Measurements from ENCODE around the gene HMCES. TPM values are rescaled to one million over a fixed set of nuclear protein-coding genes. Genes with fewer than 3 reads are reported as not detected.
A peak's percentile ranks its signal among the peaks of the same experiment; 100 is the strongest.

Gene HMCES
- total and polyA plus RNA-seq, 10 donors = 16.1 to 60.7 (median 30.4) TPM

DNA sequence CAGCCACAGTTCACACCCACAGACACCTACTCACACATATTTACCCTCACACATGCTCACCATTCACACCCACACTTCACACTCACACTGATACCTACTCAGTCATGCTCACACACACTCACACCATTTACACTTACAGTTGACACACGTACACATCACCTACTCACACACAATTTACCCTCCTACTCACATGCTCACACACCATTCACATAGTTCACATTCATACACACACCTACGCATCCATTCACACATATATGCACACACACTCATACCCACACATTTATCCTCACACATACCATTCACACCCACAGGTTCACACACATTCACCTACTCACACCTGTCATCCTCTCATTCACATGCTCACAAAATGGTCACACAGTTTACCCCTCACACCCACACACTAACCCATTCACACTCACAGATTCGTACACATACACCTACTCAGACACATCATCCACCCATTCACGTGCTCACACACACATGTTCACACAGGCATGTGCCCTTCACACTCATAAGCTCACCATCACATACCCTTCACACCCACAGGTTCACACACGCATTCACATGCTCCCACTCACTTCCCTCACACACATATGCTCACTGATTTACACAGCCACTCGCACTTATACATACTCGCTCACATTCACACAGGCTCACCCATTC is 42.3 kb downstream of the HMCES start:
- Histone ChIP-seq H3K4me1 (peaks cover 0 to 20% (median 16%) of the 10 kb centered on the region in 6 donors), H3K9me3 (no peaks in the 10 kb centered on the region), H3K36me3 (peaks cover 0 to 5% (median 0%) of the 10 kb centered on the region in 6 donors), H3K4me3 (no peak overlapping the region), H3K27me3 (replicated peaks in 1 of 7) (peaks cover 0 to 15% (median 0%) of the 10 kb centered on the region in 7 donors), H3K27ac (no peak overlapping the region)
- 78 to 95% (median 95%) methylated on average over 7 of the region's 7 CpGs for WGBS, 5 donors
- no peak for TF ChIP-seq POLR2A (IDR thresholded peaks at IDR 0.05)
- TF ChIP-seq, protein P1, sequence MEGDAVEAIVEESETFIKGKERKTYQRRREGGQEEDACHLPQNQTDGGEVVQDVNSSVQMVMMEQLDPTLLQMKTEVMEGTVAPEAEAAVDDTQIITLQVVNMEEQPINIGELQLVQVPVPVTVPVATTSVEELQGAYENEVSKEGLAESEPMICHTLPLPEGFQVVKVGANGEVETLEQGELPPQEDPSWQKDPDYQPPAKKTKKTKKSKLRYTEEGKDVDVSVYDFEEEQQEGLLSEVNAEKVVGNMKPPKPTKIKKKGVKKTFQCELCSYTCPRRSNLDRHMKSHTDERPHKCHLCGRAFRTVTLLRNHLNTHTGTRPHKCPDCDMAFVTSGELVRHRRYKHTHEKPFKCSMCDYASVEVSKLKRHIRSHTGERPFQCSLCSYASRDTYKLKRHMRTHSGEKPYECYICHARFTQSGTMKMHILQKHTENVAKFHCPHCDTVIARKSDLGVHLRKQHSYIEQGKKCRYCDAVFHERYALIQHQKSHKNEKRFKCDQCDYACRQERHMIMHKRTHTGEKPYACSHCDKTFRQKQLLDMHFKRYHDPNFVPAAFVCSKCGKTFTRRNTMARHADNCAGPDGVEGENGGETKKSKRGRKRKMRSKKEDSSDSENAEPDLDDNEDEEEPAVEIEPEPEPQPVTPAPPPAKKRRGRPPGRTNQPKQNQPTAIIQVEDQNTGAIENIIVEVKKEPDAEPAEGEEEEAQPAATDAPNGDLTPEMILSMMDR (IDR thresholded peaks at IDR 0.05 in 8 of 11, conservative IDR thresholded peaks at IDR 0.05 in 3 of 11) = no peak
- no peak for TF ChIP-seq POLR2AphosphoS5 (IDR thresholded peaks at IDR 0.05)
- intact Hi-C loops (cut with DNase I; ENCODE audit: low total_unique reads) = no loop called here
- no peak for DNase-seq

DNA sequence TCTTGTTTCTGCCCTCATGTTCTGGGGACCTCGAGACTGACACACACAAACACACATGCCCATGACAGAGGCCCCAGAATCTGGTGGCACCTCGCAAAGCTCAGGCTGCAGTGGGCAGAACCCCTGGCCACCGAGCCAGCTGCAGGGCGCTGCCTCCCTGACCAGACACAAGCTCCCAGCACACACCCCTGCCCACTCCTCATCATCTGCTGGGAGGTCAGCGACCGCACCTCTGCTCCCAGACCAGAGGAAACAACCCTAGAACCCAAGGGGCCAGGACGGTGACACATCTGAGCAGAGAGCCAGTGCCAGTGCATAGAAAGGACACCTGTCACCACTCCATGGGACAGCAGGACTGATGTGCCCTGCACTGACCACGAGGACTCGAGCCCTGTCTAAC is 43.2 kb downstream of the HMCES start:
- Histone ChIP-seq H3K36me3 (peaks cover 0 to 5% (median 0%) of the 10 kb centered on the region in 6 donors), H3K27ac (no peak overlapping the region), H3K4me1 (peaks cover 0 to 14% (median 9%) of the 10 kb centered on the region in 6 donors), H3K4me3 (no peak overlapping the region), H3K9me3 (no peaks in the 10 kb centered on the region), H3K27me3 (replicated peaks in 1 of 7) (peaks cover 0 to 15% (median 0%) of the 10 kb centered on the region in 7 donors)
- DNase-seq = no peak
- no peak for TF ChIP-seq POLR2AphosphoS5 (IDR thresholded peaks at IDR 0.05)
- no peak for TF ChIP-seq POLR2A (IDR thresholded peaks at IDR 0.05)
- TF ChIP-seq, protein P1 (IDR thresholded peaks at IDR 0.05 in 8 of 11, conservative IDR thresholded peaks at IDR 0.05 in 3 of 11) = no peak
- 88 to 96% (median 94%) methylated on average over 6 to 9 of the region's 9 CpGs for WGBS, 5 donors
- intact Hi-C loops (cut with DNase I; ENCODE audit: low total_unique reads) = no loop called here

DNA sequence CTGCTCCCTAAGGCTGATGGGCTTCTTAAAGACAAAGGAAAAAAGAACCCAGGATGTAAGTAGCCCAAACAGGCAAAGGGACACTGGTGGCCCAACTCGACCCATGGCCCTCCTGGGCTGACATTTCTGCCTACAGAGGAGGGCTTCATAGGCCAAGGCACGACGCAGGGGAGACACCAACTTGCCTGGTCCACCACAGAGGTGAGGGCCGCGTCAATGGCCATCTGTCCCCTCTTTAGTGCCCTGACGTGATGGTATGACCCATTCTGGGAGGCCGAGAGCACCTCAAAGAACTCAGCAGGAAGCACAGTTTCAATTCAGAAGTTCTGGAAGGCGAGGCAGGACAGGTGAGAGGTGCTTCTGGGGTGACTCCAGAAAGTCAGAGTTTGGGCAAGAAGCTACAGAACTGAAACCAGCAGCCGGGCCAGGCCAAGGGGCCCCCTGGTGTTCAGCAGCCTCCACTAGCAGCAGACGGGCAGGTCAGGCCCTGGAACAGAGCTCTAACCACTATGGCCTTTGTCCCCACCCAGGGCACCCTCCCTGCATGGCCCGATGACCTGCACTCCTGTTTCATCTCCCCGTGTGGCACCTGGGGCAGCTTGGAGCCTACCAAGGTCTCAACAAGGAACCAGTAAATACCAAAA is 45.1 kb downstream of the HMCES start:
- Histone ChIP-seq H3K4me3 (no peak overlapping the region), H3K27ac (no peak overlapping the region), H3K36me3 (peaks cover 0 to 5% (median 0%) of the 10 kb centered on the region in 6 donors), H3K9me3 (no peaks in the 10 kb centered on the region), H3K27me3 (replicated peaks in 1 of 7) (peaks cover 0 to 5% (median 0%) of the 10 kb centered on the region in 7 donors), H3K4me1 (peaks cover 0 to 4% (median 0%) of the 10 kb centered on the region in 6 donors)
- no peak for TF ChIP-seq POLR2AphosphoS5 (IDR thresholded peaks at IDR 0.05)
- no peak for TF ChIP-seq POLR2A (IDR thresholded peaks at IDR 0.05)
- TF ChIP-seq, protein P1 (IDR thresholded peaks at IDR 0.05 in 8 of 11, conservative IDR thresholded peaks at IDR 0.05 in 3 of 11) = peak in 6 of 11 experiments; percentile 19 to 56 (median 40)
- 69 to 84% (median 79%) methylated on average over 9 to 12 of the region's 12 CpGs for WGBS, 5 donors
- DNase-seq = peak; percentile 83
- intact Hi-C loops (cut with DNase I; ENCODE audit: low total_unique reads) = no loop called here

DNA sequence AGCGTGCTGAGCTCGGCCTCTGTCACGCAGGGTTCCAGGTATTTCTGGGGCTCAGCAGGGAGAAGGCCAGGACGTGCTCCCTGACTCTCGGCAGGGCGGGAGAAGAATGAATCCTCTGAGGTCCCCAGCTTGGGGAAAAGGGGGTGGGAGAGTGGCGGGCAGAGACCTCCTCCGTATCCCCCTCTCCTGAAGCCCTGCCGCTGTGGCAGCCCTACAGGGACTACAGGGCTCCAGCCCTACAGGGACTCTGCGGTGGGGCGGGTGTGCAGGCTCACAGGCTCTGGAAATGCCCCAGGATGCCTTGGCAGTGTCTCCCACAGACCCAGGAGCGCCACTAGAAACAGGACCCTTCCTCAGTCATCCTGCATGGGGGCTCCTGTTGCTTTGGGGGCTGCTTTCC is 46.2 kb downstream of the HMCES start:
- no peak overlapping the region for H3K27ac ChIP-seq
- WGBS, 5 donors = 94 to 100% (median 98%) methylated on average over 5 to 12 of the region's 12 CpGs
- H3K9me3 ChIP-seq = no peaks in the 10 kb centered on the region
- no peaks in the 10 kb centered on the region for H3K27me3 ChIP-seq (replicated peaks in 1 of 7)
- intact Hi-C loops (cut with DNase I; ENCODE audit: low total_unique reads) = no loop called here
- peaks cover 0 to 4% (median 0%) of the 10 kb centered on the region in 6 donors for H3K4me1 ChIP-seq
- no peak overlapping the region for H3K4me3 ChIP-seq
- H3K36me3 ChIP-seq = peaks cover 0 to 5% (median 0%) of the 10 kb centered on the region in 6 donors
- TF ChIP-seq POLR2AphosphoS5 (IDR thresholded peaks at IDR 0.05) (no peak), POLR2A (IDR thresholded peaks at IDR 0.05) (no peak)
- TF ChIP-seq, protein P1 (IDR thresholded peaks at IDR 0.05 in 8 of 11, conservative IDR thresholded peaks at IDR 0.05 in 3 of 11) = no peak
- peak; percentile 41 for DNase-seq

All from spleen (tissue), 11 donors.